ENCODE results near the gene CEP170B.

- TF ChIP-seq CTCF (conservative IDR thresholded peaks at IDR 0.05 in 1 of 2, IDR thresholded peaks at IDR 0.05 in 1 of 2; ENCODE audit: extremely low read depth in 1 of 2, insufficient read depth in 1 of 2, low read depth in 1 of 2, low read length in 2 of 2) (no peak), EZH2 (IDR thresholded peaks at IDR 0.05; ENCODE audit: borderline replicate concordance, low read length) (no peak)
Measured at GRCh38 chr14:104821229-104821945, 43.7 kb upstream of the CEP170B start.

All from mammary epithelial cell (primary cell).